ENCODE results near the gene RBBP7. TPM values are rescaled to one million over a fixed set of nuclear protein-coding genes. Genes with fewer than 3 reads are reported as not detected.

RBBP7 gene
- polyA plus RNA-seq (ENCODE audit: insufficient read length in 12 of 12): 100 to 1,000 TPM in 10 of 12 donors, 10 to 100 TPM in 1, not detected in 1; 96.2 to 213 (median 176) TPM
- long read RNA-seq, donor 1, transcript RBBP7-201 (4 exons, 858 nt): minor isoform, 7 of 53 reads
- long read RNA-seq, donor 1, transcript RBBP7-203 (12 exons, 2,333 nt): major isoform, 27 of 53 reads
- long read RNA-seq, donor 1, partial matches to known transcripts: 18 of 53 reads
- long read RNA-seq, donor 1, other reads (novel, unspliced or antisense): 0 of 53 reads
- long read RNA-seq, donor 2, transcript RBBP7-203 (12 exons, 2,333 nt): major isoform, 42 of 59 reads
- long read RNA-seq, donor 2, partial matches to known transcripts: 11 of 59 reads
- long read RNA-seq, donor 2, other reads (novel, unspliced or antisense): 0 of 59 reads
- long read RNA-seq, donor 3, transcript RBBP7-203 (12 exons, 2,333 nt): major isoform, 16 of 42 reads
- long read RNA-seq, donor 3, partial matches to known transcripts: 25 of 42 reads
- long read RNA-seq, donor 3, other reads (novel, unspliced or antisense): 0 of 42 reads
- long read RNA-seq, donor 4, transcript RBBP7-203 (12 exons, 2,333 nt): major isoform, 15 of 30 reads
- long read RNA-seq, donor 4, partial matches to known transcripts: 14 of 30 reads
- long read RNA-seq, donor 4, other reads (novel, unspliced or antisense): 0 of 30 reads
- long read RNA-seq, donor 5, transcript RBBP7-203 (12 exons, 2,333 nt): major isoform, 49 of 98 reads
- long read RNA-seq, donor 5, partial matches to known transcripts: 43 of 98 reads
- long read RNA-seq, donor 5, other reads (novel, unspliced or antisense): 0 of 98 reads
- long read RNA-seq, donor 6, transcript RBBP7-203 (12 exons, 2,333 nt): major isoform, 20 of 44 reads
- long read RNA-seq, donor 6, partial matches to known transcripts: 18 of 44 reads
- long read RNA-seq, donor 6, other reads (novel, unspliced or antisense): 0 of 44 reads
- long read RNA-seq, donor 7, transcript RBBP7-203 (12 exons, 2,333 nt): major isoform, 25 of 42 reads
- long read RNA-seq, donor 7, partial matches to known transcripts: 15 of 42 reads
- long read RNA-seq, donor 7, other reads (novel, unspliced or antisense): 0 of 42 reads
- long read RNA-seq, donor 8, transcript RBBP7-203 (12 exons, 2,333 nt): major isoform, 45 of 87 reads
- long read RNA-seq, donor 8, partial matches to known transcripts: 35 of 87 reads
- long read RNA-seq, donor 8, other reads (novel, unspliced or antisense): 0 of 87 reads
- long read RNA-seq, donor 9, transcript RBBP7-203 (12 exons, 2,333 nt): major isoform, 20 of 41 reads
- long read RNA-seq, donor 9, partial matches to known transcripts: 16 of 41 reads
- long read RNA-seq, donor 9, other reads (novel, unspliced or antisense): 0 of 41 reads
- long read RNA-seq, donor 10, transcript RBBP7-203 (12 exons, 2,333 nt): major isoform, 33 of 68 reads
- long read RNA-seq, donor 10, partial matches to known transcripts: 30 of 68 reads
- long read RNA-seq, donor 10, other reads (novel, unspliced or antisense): 0 of 68 reads
- long read RNA-seq, donor 11, transcript RBBP7-203 (12 exons, 2,333 nt): major isoform, 38 of 65 reads
- long read RNA-seq, donor 11, partial matches to known transcripts: 23 of 65 reads
- long read RNA-seq, donor 11, other reads (novel, unspliced or antisense): 0 of 65 reads

- peak; percentile 94 for DNase-seq
Measured at GRCh38 chrX:16870095-16870861, at the start of gene RBBP7. TSS of gene RBBP7 (minus strand) at chrX:16870362. CDS start at chrX:16870053, 309 bp downstream.

- DNase-seq: no peak
Measured at GRCh38 chrX:16918979-16919378, 48.8 kb upstream of the RBBP7 start.

GRCh38 chrX:16917120-16917519 lies 47.0 kb upstream of the RBBP7 start:
- no peak for DNase-seq

GRCh38 chrX:16916561-16916960 lies 46.4 kb upstream of the RBBP7 start:
- DNase-seq: no peak

DNA sequence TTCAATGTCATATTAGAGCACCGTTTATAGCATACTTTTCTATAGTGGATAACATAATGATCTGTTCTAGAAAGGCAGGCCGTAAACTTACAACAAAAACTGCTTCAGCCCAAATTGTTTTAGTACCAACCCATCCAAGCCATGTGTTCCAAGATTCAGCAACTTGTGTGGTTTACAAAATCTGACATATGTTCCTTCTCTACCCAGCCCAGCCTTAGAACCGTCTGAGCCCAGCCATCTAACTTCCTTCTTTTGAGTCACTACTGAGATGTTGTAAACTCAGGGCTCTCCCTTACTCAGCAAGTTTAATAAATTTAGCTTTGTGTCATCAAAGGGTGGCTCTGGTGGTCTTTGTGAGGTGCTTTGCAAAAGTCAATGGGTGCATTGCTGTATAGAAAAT lies 43.9 kb upstream of the RBBP7 start:
- DNase-seq: no peak

DNA sequence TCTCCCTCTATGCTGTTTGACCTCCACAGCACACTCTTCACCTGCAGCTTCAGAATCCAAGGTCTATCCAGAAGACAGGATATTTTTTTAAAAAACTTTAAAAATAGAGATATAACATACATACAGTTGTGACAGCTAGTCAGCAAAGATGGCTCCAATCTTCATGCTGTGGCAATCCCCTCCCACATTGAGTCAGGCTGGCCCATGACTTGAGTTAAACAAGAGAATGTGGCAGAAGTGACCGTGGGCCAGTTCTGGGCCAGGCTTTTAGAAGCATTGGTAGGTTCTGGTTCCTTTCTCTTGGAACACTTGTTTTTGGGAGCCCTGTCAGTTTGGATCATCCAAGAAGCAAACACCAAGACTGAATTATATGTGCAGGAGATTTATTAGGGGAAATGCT lies 40.2 kb upstream of the RBBP7 start:
- DNase-seq: no peak

- no peak for DNase-seq
Measured at GRCh38 chrX:16903274-16904022, 33.3 kb upstream of the RBBP7 start.

- DNase-seq: no peak
Measured at GRCh38 chrX:16897445-16897844, 27.3 kb upstream of the RBBP7 start.

DNA sequence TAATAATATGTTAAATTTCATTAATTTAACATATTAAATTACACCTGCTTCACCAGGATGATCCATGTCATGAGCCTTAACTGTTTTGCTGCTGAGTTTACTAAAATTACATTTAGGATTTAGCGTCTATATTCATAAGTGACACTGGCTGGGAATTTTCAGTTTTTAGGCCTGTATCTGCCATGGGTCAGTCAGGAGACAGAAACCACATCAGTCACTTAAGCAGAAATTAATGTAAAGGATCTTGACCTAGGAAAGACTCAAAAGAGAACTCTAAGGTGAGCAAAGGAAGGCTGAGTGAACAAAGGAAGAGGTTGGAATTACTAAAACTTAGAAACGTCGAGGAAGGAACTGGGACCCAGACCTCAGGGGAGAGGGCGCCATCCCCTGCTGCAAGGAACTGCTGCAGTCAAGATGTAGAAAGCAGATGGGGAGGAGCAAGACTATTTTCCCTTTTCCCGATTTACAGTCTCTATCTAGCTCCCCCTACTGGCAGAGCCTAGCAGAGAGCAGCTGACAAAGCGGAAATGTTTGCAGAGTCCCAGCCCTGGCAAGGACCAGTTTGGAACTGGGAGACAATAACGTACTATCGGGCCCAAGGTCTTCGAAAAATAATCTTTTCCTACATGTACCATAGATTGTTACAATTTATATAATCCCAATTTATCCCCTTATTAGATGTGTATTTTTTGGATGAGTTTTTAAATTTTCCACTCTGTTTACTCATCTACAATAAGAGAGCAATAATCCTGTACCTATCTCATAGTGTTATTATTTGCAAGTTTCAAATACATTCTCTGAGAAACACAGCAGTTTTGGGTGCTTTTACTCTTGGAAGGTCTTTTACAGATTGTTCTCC lies 22.6 kb upstream of the RBBP7 start:
- peak; percentile 69 for DNase-seq

- no peak for DNase-seq
Measured at GRCh38 chrX:16885628-16886027, 15.5 kb upstream of the RBBP7 start.

DNA sequence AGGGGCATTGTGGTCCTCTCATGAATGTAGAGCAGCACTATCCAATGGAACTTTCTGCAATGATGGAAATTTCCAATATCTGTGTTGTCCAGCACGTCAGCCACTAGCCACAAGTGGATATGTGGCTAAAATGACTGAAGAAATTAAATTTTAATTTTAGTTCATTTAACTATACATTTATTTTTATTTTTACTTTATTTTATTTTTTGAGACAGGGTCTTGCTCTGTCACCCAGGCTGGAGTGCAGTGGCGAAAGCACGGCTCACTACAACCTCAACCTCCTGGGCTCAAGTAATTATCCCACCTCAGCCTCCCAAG lies 13.3 kb upstream of the RBBP7 start:
- no peak for DNase-seq

DNA sequence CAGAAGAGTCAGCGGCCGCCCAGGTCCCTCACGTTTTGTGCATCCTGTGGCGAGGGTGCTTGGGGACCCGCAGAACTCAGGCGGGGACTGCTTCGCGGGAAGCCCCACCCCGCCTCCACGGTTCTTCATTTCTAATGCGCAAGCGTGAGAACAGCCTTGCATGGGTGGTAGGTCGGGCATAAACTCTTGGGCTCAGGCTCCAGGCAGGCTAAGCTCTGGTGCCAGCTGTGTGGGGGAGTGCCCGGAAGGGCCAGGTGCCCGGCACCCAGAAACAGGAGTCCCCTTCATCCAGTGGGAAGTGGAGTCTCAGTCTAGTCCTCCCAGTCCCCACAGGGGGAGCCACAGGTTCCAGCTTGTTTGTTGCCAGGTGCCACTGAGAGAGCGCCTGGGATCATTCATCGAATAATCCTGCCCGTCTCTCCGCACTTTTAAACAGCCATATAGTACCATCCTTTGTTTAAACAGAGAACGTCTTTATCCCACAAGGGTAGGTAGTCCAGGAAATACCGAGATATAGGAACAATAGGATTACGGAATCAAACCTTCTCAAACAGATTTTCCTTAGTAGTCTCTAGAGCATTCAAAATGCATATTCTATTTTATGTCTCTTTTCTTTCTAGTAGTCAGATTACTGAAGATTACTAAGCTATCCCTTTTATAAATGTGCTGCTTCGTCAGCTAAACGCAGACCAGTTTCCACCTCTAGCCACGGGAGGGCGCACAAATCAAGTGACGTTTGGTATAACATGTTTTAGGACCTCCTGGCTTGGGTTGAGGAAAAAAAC lies 12.7 kb upstream of the RBBP7 start:
- peak; percentile 76 for DNase-seq

DNA sequence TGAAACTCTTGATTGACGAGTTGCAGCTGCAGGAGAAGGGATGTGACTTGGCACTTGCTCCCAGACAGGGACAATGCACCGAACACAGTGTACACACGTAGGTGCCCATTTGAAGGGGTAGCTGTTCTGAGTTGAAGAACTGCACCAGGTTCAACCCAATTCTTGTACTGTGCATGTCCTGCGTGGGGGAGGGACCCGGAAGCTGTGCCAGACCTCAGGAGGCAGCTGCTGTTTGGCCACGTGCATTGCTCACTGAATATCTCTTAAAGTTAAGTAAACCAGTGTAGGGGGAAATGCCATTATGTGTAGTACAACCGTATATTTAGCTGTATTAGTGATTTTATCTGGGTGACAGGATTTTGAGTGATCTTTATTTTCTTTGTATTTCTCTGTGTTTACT lies 12.0 kb upstream of the RBBP7 start:
- peak; percentile 41 for DNase-seq

DNA sequence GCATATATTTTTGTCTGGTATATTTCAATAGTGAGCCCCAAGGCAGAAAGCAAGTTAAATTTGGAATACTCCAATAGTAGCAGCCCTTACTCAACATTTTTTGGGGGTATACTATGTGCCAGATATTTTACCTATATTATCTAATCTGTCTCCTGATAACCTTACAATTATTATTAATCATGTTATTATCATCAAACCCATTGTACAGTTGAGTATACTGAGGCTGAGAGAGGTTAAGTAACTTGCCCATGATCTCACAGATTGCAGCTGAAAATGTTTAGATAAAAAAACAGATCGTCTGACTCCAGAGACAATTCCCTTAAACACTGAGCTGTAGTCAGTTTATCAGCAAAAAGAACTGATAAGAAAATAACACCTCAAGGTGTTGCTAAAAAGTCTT lies 6.5 kb upstream of the RBBP7 start:
- no peak for DNase-seq

DNA sequence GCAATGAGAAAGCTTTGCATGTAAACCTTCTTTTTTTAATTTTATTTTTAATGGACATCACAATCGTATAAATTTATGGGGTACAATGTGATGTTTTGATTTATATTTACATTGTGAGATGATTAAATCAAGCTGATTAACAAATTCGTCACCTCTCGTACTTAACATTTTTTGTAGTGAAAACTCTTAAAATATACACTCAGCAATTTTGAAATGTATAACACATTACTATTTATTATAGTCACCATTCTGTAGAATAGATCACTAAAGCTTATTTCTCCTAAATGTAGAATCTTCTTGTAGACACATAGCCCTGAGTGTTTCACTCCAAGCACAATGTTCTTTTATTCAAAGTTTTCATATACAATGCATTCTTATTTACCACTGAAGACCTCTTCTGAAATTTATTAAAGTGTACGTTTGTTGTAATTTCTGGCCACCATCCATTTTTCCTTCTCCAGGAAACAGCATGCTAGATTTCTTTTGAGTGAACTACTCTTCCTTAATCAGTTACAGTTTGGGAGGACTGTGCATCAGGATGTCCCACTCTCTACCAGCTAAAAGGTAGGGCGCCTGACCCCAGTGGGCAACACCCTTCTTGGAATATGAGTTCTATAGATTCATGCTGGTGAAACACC lies 4.4 kb upstream of the RBBP7 start:
- no peak for DNase-seq

GRCh38 chrX:16873106-16873505 lies 2.9 kb upstream of the RBBP7 start:
- no peak for DNase-seq
